Anterior cingulate cortex (tissue), 58 donors: ENCODE measurements around the gene AFAP1.

ENCODE experiments used
- DNase-seq, 58 donors: peaks; one replicate each; lab custom pipeline; 2025; lab: John Stamatoyannopoulos, UW

Gene AFAP1

DNA sequence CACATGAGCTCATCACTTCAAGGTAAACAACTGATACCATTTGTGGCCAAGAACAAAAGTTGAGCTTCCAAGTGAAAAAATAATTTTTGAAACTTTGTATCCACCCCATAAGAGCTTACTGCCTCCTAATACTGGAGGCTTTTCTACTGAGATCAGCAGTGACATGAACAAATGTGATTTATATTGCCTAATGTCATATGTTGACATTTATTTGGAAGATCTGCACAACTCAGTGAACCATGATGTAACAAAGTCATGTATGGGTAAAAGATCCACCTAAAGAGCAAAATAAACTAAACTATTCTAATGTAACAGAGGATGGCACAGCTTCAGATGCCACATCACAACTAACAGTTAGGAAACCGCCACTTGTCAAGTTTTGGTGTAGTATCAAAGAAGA, 65.8 kb downstream of the AFAP1 start:
- DNase-seq, result no peak

DNA sequence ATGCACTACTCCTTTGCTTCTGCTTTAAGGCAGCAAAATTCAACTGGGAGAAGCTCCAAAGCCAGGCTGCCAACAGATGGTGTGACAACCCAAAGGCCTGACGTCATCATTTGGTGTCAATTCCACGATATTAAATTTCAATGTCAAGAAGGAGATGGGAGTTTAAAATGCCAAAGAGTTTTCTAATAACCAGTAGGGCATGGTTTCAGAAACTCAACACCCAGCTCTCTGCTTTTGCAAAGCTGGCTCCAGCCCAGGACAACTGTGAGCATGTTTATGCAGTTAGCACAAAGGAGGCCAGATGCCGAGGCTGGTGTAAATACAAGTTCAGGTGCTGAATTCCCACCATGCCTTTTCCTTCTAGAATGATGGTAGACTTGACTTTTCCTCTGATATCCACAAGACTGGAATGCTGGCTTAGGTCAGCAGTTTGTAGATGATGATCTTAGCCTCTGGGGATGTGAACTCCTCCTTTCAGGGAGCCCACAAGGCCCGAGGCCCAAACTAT, 67.3 kb downstream of the AFAP1 start:
- peak in 14 of 58 donors; percentile 13 to 76 (median 41) for DNase-seq

DNA sequence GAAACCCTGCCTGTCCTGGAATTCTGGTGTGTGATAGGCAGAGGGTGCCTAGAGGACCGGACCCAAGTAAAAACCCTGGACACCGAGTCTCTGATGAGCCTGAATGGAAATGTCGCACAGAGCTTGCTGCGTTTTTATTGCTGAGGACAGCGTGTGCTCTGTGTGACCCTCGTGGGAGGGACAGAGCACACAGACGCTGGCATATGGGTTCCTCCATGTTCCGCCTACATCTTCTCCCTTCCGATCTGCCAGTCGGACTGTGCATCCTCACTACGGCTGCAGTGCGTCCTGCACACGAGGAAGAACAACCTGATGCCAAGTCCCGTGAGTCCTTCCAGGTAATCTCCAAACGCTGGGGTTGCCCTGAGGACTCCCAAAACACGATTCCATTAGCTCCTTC, 68.3 kb downstream of the AFAP1 start:
- DNase-seq, result no peak

DNA sequence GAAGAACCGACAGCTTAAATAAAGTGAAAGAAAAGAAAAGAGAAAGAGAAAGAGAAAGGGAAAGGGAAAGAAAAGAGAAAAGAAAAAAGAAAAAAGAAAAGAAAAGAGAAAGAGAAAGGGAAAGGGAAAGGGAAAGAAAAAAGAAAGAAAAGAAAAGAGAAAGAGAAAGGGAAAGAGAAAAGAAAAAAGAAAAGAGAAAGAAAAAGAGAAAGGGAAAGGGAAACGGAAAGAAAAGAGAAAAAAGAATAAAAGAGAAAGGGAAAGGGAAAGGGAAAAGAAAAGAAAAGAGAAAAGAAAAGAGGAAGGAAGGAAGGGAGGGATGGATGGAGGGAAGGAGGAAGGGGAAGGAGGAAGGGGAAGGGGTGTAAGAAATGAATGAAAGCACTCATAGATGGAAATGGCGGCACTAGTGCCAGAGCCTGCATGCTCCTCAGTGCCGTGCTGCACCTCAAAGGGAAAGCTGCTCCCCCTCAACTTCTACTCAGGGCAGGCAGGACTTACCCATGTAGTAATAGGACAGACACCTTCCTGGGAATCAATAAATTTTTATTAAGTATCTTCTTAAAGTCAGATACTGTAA, 70.7 kb downstream of the AFAP1 start:
- DNase-seq, result no peak

DNA sequence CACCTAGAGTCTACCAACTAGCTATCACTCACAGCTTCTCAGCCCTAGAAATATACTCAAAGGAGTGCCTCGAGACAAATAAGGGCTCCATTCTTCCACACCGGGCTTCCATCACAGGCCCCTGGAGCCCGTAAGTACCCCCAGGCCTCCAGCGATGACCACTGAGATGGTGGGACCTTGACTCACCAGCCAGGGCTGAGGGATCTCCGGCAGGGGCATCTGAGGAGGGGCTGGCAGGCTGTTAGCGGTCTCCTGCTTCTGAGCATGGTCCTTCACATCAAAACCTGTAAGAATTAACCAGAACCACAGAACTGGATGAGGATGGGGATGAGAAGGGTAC, 71.3 kb downstream of the AFAP1 start:
- no peak for DNase-seq

DNA sequence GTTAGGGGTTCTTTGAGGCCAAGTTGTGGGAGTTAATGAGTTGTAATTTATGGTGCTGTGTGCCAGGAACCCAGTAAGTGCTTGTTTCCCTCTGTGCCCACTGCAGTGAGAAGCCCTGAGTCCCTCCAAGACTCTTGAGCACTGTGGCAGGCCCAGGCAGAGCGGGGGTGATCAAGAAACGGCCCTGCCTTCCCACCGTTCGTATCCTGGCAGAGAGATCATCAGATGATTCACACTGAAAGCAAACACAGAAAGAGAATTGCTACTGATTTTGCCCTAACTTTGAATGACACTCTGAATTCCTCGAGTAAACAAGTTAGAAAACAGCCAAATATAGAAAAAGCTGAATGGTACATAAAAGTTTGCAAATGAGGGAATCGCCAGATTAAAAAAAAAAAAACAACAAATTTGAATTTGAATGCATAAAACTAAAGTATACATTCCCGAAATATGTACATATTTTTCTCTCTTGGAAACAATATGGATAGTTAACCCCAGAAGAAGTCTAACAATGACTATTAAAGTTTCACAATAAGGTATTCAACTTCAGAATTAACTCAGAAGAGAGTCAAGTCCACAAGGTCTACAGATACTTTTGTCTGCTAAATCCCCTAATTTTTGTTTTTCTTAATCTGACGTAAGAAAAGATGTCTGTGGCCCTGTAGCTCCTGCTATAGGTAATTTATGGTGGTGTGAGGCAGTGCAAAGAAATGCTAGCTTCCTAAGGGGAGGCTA, 71.8 kb downstream of the AFAP1 start:
- no peak for DNase-seq

DNA sequence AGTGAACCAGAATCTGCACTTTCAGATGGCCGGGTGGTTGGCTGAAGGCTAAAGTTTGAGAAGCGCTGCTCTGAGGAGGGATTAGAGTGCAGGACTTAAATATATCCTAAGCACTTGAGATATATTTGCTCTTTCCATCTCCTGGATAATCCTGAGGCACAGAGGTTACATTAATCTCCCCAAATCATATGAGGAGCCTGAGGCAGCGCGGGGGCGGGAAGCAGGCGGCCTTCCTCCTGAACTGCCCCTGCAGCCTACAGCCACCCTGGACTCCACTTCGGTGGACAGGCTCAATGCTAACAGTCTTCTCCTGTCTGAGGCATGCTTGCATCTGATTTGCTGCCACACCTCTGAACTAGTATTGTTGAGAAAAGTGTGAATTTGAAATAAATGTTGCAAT, 72.5 kb downstream of the AFAP1 start:
- no peak for DNase-seq

DNA sequence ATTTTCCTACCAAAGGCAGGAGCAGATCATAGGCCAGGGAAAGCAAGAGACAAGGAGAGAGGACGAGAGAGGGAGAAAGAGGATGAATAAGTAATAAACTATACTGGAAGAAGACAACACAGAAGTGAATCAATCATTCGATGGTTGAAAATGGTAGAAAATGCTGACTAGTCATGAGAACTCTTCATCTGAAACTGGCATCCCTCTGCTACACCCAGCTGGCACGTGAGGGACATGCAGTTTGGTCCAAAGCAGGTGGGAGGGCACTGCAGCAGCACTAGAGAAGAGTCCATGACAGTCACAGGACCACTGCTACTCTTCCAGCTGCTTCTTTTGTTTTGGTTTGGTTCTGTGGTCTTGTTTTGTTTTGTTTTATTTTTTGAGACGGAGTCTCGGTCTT, 74.1 kb downstream of the AFAP1 start:
- no peak for DNase-seq

DNA sequence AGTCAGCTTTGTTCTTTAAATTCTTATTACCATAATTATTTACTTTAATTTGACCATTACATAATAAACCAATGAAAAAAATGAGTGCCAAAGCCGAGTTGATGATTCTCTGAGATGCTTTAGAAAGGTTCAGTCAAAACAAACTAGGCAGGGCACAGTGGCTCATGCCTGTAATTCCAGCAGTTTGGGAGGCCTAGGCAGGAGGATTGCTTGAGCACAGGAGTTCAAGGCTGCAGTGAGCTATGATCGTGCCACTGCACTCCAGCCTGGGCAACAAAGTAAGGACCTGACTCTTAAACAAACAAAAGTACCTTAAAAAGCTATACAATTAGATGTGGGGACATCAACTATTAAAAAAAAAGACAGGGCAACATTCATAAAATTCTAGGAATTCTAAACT, 75.0 kb downstream of the AFAP1 start:
- no peak for DNase-seq

DNA sequence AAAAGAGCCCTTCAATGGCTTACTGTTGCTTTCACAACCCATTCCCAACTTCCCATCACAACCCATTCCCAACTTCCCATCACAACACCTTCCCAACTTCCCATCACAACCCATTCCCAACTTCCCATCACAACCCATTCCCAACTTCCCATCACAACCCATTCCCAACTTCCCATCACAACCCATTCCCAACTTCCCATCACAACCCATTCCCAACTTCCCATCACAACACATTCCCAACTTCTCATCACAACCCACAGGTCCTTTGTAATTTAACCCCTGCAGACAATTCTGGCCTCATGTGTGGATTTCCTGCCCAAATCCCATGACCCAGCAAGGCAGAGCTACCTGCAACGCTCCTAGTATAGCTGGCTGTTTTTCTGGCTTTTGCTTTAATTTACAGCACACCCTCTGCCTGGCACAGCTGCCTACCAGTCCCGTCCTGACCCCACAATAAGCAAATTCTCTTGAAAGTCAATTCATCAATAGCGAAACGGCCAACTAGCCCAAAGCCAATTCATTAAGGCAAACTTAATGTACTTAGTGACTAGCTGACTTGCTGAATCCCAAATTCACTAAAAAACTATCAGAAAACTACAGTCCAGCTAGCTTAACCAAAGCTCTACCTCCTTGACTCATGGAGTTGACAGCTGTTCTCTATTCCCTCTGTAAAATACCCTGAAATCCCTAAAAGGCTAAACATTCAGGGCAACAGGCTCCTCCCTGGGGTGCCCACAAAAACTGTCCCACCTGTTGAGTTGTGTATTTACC, 75.6 kb downstream of the AFAP1 start:
- DNase-seq, result no peak

DNA sequence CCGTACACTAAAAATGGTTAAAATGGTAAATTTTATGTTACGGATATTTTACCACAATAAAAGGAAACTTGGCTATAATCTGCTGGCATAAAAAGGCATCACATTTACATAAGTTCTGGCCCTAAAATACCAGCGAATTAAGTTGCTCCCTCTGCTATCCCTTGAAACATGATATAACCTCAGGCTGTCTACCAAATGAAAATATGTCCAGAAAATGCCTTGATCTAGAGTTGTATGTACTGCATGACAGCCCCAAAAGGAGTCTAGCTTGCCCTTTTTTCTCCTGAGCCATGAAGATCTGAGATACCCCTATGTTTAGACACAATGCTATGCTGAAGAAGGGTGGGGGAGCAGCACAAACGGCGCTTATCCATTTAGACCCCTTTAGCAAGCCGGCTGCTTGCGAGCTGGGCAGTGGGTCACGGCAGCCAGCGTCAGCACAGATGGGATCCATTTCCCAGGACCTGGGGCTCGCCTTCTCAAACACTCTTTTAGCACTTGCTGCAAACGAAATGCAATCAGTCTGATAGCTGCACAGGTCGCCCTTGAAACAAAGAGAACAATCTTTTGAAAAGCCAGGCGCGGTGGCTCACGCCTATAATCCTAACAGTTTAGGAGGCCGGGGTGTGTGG, 77.0 kb downstream of the AFAP1 start:
- DNase-seq, result no peak

DNA sequence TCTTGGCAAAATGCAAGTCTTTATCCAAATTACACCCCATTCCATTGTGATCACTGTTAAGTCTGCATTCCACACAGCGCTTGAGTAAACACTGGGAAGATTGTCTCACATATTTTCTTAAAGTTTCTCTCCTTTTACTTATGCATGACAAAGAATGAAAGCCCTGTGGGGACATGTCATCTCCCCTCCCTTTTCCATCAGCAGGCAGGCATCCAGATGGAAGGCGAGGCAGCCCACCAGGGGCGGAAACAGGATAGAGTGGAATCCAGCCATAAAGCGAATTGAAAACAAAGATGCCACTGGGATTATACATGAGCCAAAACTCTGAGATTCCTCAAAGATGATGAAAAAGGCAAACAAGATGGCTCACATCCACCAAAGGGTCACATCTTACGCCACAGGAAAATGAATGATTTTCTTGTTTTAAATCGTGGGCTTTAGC, 78.2 kb downstream of the AFAP1 start:
- no peak for DNase-seq

DNA sequence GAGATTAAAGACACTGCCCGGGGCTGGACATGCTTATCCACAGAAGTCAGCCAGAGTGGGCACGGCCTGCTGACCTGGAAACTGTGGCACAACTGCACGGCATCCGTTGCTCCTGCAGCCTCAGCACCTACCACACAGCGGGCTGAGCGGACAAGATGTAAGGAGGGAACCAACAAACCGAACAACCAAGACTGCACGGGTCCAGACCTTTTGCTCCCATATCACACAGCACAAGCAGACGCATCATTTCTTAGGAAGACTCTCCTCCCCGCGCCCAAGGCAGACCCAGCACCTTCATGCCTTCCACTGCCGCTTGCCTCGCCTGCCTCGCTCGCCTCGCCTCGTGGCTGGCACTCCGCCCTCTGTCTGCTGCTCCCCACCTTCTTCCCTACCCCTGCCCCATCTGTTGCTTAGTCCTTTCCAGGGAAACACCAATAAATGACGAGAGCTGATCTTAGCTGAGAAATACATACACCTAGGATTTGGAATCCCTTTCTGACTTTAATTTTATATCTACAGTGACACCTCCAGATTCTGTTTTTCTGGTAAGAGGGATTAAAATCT, 79.0 kb downstream of the AFAP1 start:
- peak in 3 of 58 donors; percentile 26 to 40 (median 31) for DNase-seq

DNA sequence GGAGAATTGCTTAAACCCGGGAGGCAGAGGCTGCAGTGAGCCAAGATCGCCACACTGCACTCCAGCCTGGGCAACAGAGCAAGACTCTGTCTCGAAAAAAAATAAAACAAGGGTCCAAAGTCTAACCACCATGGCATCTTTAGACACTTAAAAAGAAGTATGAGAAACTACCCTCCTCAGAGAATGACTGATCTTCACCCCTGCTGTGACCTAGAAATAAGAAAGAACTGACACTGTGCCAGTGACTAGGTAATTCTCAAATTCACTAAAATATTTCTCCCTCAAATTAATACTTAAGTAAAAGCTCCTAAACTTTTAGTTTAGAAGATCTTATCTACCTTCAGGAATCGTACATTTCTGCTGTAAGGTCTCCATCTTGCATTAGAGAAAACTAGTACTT, 80.3 kb downstream of the AFAP1 start:
- DNase-seq, result no peak

DNA sequence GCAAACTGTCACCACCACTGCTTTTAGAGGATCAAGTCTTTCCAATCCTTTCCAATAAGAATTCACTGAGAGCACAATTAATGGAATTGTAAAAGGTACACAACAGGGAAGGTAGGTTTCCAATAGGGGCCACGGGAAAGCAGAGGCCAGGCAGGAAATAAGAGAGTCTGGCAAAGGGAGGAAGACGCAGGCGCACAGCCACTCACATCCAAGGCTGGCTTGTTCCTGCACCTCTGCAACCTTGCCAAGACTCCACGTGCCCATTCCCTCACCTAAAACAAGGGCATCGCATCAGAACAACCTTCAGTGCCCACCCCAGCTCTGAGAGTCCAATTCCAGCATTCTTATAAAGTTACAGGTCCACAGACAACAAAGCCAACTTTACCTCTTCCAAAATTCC, 81.2 kb downstream of the AFAP1 start:
- DNase-seq, result no peak

DNA sequence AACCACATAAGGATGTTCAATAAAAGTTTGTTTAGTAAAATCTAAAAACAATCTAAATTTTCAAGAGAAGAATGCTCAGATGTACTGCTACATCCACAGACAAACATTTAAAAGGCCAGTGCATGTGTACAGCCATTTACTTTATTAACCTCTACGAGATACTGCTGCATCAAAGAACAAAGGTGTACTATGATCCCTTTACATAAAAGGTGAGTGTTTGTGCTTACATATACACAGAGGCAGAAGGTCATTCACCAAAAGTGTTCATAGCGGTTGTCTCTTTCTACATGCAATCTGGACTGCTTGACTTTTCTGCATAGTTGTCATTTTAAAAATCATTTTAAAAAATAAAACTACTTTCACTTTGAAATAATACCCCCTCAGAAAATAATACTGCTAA, 81.7 kb downstream of the AFAP1 start:
- no peak for DNase-seq

DNA sequence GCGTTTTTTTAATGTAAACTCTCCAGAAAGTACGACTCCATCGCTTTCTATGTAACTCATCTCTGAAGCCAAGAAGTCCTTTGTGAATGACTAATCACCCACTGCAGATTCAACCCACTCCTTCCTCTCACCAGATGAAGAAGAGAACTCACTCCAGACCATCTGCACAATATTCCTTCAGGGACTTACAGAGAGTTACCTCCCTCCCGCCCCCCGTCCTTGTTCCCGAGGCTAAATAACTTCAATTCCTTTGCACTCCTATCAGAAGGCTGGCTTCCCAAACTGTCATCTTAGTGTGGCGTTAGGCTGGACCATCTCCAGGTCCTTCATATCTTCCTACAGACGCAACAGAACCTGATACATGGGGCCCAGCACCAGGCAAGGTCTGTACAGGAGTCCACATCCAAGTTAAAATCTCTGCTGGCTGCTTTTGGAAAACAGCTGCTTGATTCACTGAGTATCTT, 82.4 kb downstream of the AFAP1 start:
- DNase-seq, result peak in 7 of 58 donors; percentile 33 to 70 (median 57)

DNA sequence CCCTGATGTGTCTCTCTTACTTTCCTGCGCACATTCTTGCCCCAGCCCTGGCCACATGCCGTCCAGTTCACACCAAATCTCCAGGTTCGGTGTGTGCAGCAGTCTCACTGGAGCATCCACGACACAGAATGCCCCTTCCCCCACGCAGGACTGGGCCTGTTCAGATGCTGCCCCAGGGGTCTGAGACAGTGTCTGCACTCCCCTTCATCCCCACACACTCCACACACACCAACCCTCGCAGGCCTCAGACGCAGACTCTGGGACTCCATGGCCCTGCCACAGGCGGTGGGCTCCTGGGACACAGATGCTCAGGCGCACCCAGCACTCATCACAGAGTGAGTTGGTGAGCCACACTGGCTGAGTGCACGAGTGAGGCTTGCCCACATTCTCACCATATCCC, 83.9 kb downstream of the AFAP1 start:
- no peak for DNase-seq

DNA sequence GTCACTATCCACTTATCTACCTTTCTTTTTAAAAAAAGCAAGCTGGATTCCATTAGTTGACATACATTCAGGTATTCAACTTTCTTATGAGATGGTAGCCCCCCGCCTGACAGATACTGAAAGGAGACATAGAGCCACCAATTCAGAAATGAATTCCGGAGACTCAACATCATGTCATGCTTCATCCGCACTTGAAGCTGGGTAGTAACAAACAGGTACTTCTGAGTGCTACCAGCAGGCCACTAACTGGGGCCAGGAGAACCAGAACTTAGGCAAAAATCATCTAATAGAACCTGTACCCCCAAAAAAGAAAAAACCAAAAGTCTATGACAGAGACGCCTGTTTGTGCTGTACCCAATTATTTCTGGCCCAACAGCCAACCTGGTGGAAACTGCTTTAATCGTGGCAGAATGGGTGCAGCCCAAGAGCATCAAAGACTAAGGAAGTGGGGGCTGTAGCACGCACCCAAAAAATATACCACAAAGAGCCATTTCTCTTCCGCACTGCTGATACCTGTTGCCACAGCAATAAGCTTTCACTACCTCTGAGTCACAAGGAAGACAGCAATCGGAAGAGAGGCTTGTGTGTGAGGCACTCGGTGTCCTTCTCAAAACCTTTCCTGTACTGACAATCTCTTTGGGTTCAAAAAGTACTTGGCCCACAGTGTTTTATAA, 84.8 kb downstream of the AFAP1 start:
- DNase-seq, result no peak

DNA sequence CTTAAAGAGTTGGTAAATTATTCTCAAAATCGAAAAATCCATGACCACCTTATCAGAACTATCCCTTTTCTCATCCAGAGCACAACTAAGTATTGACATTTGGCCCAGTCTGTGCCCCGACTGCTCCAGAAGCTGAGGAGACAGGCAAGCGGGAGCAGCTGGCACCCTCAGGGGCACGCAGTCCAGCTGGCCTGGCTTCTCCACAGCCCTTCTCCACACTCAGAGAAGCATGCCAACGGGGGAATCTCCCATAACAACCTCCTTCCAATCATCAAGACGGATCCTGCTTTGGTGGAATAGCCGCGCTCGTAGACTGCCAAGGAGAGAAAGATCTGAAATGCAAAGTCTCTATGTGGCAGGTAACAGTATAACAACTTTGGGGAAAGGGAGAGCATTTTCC, 85.4 kb downstream of the AFAP1 start:
- peak in 13 of 58 donors; percentile 17 to 50 (median 31) for DNase-seq
